ENCODE results near the gene MAP2K6. TPM values are rescaled to one million over a fixed set of nuclear protein-coding genes. Genes with fewer than 3 reads are reported as not detected.

Gene MAP2K6
- total and polyA plus RNA-seq, 9 donors, result 12.6 to 22.8 (median 16.8) TPM

- no peak overlapping the region for H3K27ac ChIP-seq (ENCODE audit: low read length)
- H3K9me3 ChIP-seq (replicated peaks; ENCODE audit: control insufficient read depth, low read depth, low read length), result no peaks in the 10 kb centered on the region
- no peak overlapping the region for H3K4me3 ChIP-seq (ENCODE audit: low read length)
- WGBS (ENCODE audit: insufficient coverage), result 76% methylated on average over 3 of the region's 3 CpGs
- peaks cover 3% of the 10 kb centered on the region for H3K27me3 ChIP-seq (ENCODE audit: control insufficient read depth, insufficient read depth, low read length)
- no peaks in the 10 kb centered on the region for H3K36me3 ChIP-seq (ENCODE audit: control insufficient read depth, insufficient read depth, low read length)
- H3K4me1 ChIP-seq (ENCODE audit: control insufficient read depth, insufficient read depth, low read length), result peaks cover 2% of the 10 kb centered on the region
- no peak for DNase-seq
Observed at GRCh38 chr17:69561462-69561861, 147.0 kb downstream of the MAP2K6 start.

GRCh38 chr17:69565447-69565846 is 150.9 kb downstream of the MAP2K6 start:
- WGBS (ENCODE audit: insufficient coverage), result 86% methylated on average over 6 of the region's 7 CpGs
- H3K27ac ChIP-seq (ENCODE audit: low read length), result no peak overlapping the region
- no peak for DNase-seq
- H3K9me3 ChIP-seq (replicated peaks; ENCODE audit: control insufficient read depth, low read depth, low read length), result no peaks in the 10 kb centered on the region
- peaks cover 2% of the 10 kb centered on the region for H3K4me1 ChIP-seq (ENCODE audit: control insufficient read depth, insufficient read depth, low read length)
- no peaks in the 10 kb centered on the region for H3K36me3 ChIP-seq (ENCODE audit: control insufficient read depth, insufficient read depth, low read length)
- H3K27me3 ChIP-seq (ENCODE audit: control insufficient read depth, insufficient read depth, low read length), result peaks cover 3% of the 10 kb centered on the region
- H3K4me3 ChIP-seq (ENCODE audit: low read length), result no peak overlapping the region

GRCh38 chr17:69567130-69567529 is 152.6 kb downstream of the MAP2K6 start:
- Histone ChIP-seq H3K4me1 (ENCODE audit: control insufficient read depth, insufficient read depth, low read length) (no peaks in the 10 kb centered on the region), H3K4me3 (ENCODE audit: low read length) (no peak overlapping the region), H3K36me3 (ENCODE audit: control insufficient read depth, insufficient read depth, low read length) (no peaks in the 10 kb centered on the region), H3K9me3 (replicated peaks; ENCODE audit: control insufficient read depth, low read depth, low read length) (no peaks in the 10 kb centered on the region), H3K27ac (ENCODE audit: low read length) (no peak overlapping the region), H3K27me3 (ENCODE audit: control insufficient read depth, insufficient read depth, low read length) (peaks cover 3% of the 10 kb centered on the region)
- no CpG with 5 or more reads among the region's 4 CpGs for WGBS (ENCODE audit: insufficient coverage)
- DNase-seq, result peak; percentile 30

GRCh38 chr17:69572747-69573146 is 158.2 kb downstream of the MAP2K6 start:
- Histone ChIP-seq H3K4me1 (ENCODE audit: control insufficient read depth, insufficient read depth, low read length) (peaks cover 9% of the 10 kb centered on the region), H3K36me3 (ENCODE audit: control insufficient read depth, insufficient read depth, low read length) (no peaks in the 10 kb centered on the region), H3K27me3 (ENCODE audit: control insufficient read depth, insufficient read depth, low read length) (no peaks in the 10 kb centered on the region), H3K27ac (ENCODE audit: low read length) (no peak overlapping the region), H3K9me3 (replicated peaks; ENCODE audit: control insufficient read depth, low read depth, low read length) (no peaks in the 10 kb centered on the region), H3K4me3 (ENCODE audit: low read length) (no peak overlapping the region)
- DNase-seq, result no peak
- 70% methylated on average over 1 of the region's 3 CpGs for WGBS (ENCODE audit: insufficient coverage)

GRCh38 chr17:69573396-69573795 is 158.9 kb downstream of the MAP2K6 start:
- no CpG with 5 or more reads among the region's 2 CpGs for WGBS (ENCODE audit: insufficient coverage)
- Histone ChIP-seq H3K27me3 (ENCODE audit: control insufficient read depth, insufficient read depth, low read length) (no peaks in the 10 kb centered on the region), H3K4me1 (ENCODE audit: control insufficient read depth, insufficient read depth, low read length) (peaks cover 9% of the 10 kb centered on the region), H3K9me3 (replicated peaks; ENCODE audit: control insufficient read depth, low read depth, low read length) (no peaks in the 10 kb centered on the region), H3K36me3 (ENCODE audit: control insufficient read depth, insufficient read depth, low read length) (no peaks in the 10 kb centered on the region), H3K27ac (ENCODE audit: low read length) (no peak overlapping the region), H3K4me3 (ENCODE audit: low read length) (no peak overlapping the region)
- DNase-seq, result no peak

GRCh38 chr17:69574257-69575197 is 160.0 kb downstream of the MAP2K6 start:
- H3K4me3 ChIP-seq (ENCODE audit: low read length), result no peak overlapping the region
- peak overlapping the region; percentile 40 for H3K27ac ChIP-seq (ENCODE audit: low read length)
- DNase-seq, result peak; percentile 32
- H3K4me1 ChIP-seq (ENCODE audit: control insufficient read depth, insufficient read depth, low read length), result peaks cover 9% of the 10 kb centered on the region
- no peaks in the 10 kb centered on the region for H3K27me3 ChIP-seq (ENCODE audit: control insufficient read depth, insufficient read depth, low read length)
- WGBS (ENCODE audit: insufficient coverage), result 100% methylated on average over 2 of the region's 10 CpGs
- H3K9me3 ChIP-seq (replicated peaks; ENCODE audit: control insufficient read depth, low read depth, low read length), result no peaks in the 10 kb centered on the region
- no peaks in the 10 kb centered on the region for H3K36me3 ChIP-seq (ENCODE audit: control insufficient read depth, insufficient read depth, low read length)

GRCh38 chr17:69575346-69575761 is 160.9 kb downstream of the MAP2K6 start:
- H3K9me3 ChIP-seq (replicated peaks; ENCODE audit: control insufficient read depth, low read depth, low read length), result no peaks in the 10 kb centered on the region
- no peaks in the 10 kb centered on the region for H3K36me3 ChIP-seq (ENCODE audit: control insufficient read depth, insufficient read depth, low read length)
- peak overlapping the region; percentile 69 for H3K27ac ChIP-seq (ENCODE audit: low read length)
- no peak overlapping the region for H3K4me3 ChIP-seq (ENCODE audit: low read length)
- peaks cover 9% of the 10 kb centered on the region for H3K4me1 ChIP-seq (ENCODE audit: control insufficient read depth, insufficient read depth, low read length)
- no CpG with 5 or more reads among the region's 2 CpGs for WGBS (ENCODE audit: insufficient coverage)
- DNase-seq, result peak; percentile 84
- H3K27me3 ChIP-seq (ENCODE audit: control insufficient read depth, insufficient read depth, low read length), result no peaks in the 10 kb centered on the region

GRCh38 chr17:69577098-69577497 is 162.6 kb downstream of the MAP2K6 start:
- Histone ChIP-seq H3K4me1 (ENCODE audit: control insufficient read depth, insufficient read depth, low read length) (peaks cover 14% of the 10 kb centered on the region), H3K9me3 (replicated peaks; ENCODE audit: control insufficient read depth, low read depth, low read length) (no peaks in the 10 kb centered on the region), H3K36me3 (ENCODE audit: control insufficient read depth, insufficient read depth, low read length) (no peaks in the 10 kb centered on the region), H3K27me3 (ENCODE audit: control insufficient read depth, insufficient read depth, low read length) (no peaks in the 10 kb centered on the region), H3K27ac (ENCODE audit: low read length) (no peak overlapping the region), H3K4me3 (ENCODE audit: low read length) (no peak overlapping the region)
- WGBS (ENCODE audit: insufficient coverage), result 100% methylated on average over 2 of the region's 7 CpGs
- no peak for DNase-seq

- H3K4me1 ChIP-seq (ENCODE audit: control insufficient read depth, insufficient read depth, low read length), result peaks cover 14% of the 10 kb centered on the region
- no peaks in the 10 kb centered on the region for H3K9me3 ChIP-seq (replicated peaks; ENCODE audit: control insufficient read depth, low read depth, low read length)
- no peaks in the 10 kb centered on the region for H3K27me3 ChIP-seq (ENCODE audit: control insufficient read depth, insufficient read depth, low read length)
- H3K4me3 ChIP-seq (ENCODE audit: low read length), result no peak overlapping the region
- H3K27ac ChIP-seq (ENCODE audit: low read length), result no peak overlapping the region
- DNase-seq, result no peak
- no peaks in the 10 kb centered on the region for H3K36me3 ChIP-seq (ENCODE audit: control insufficient read depth, insufficient read depth, low read length)
- no CpG with 5 or more reads among the region's 4 CpGs for WGBS (ENCODE audit: insufficient coverage)
Observed at GRCh38 chr17:69578385-69578936, 164.0 kb downstream of the MAP2K6 start.

- Histone ChIP-seq H3K36me3 (ENCODE audit: control insufficient read depth, insufficient read depth, low read length) (no peaks in the 10 kb centered on the region), H3K9me3 (replicated peaks; ENCODE audit: control insufficient read depth, low read depth, low read length) (no peaks in the 10 kb centered on the region), H3K4me3 (ENCODE audit: low read length) (no peak overlapping the region), H3K27ac (ENCODE audit: low read length) (peak overlapping the region; percentile 29), H3K27me3 (ENCODE audit: control insufficient read depth, insufficient read depth, low read length) (no peaks in the 10 kb centered on the region), H3K4me1 (ENCODE audit: control insufficient read depth, insufficient read depth, low read length) (peaks cover 10% of the 10 kb centered on the region)
- WGBS (ENCODE audit: insufficient coverage), result 84% methylated on average over 4 of the region's 5 CpGs
- no peak for DNase-seq
Observed at GRCh38 chr17:69579961-69580677, 165.6 kb downstream of the MAP2K6 start.

All from muscle of leg (tissue), 11 donors.